Measurements from ENCODE around the gene CDC42SE2.

Gene CDC42SE2

GRCh38 chr5:131281133-131281867 is 17.4 kb downstream of the CDC42SE2 start:
- TF ChIP-seq MAX (IDR thresholded peaks at IDR 0.05; ENCODE audit: low read depth, low read length) = no peak
- TF ChIP-seq POLR2A (IDR thresholded peaks at IDR 0.05; ENCODE audit: extremely low read depth, insufficient read length) = no peak
- TF ChIP-seq CTCF (IDR thresholded peaks at IDR 0.05; ENCODE audit: low read depth, low read length) = no peak
- TF ChIP-seq MYC (IDR thresholded peaks at IDR 0.05; ENCODE audit: low read depth, low read length) = no peak
- no peak for DNase-seq (ENCODE audit: low read depth)
- no peak overlapping the region for H3K4me3 ChIP-seq (ENCODE audit: low read depth, low read length)

GRCh38 chr5:131281868-131282234 is 18.0 kb downstream of the CDC42SE2 start:
- TF ChIP-seq MAX (IDR thresholded peaks at IDR 0.05; ENCODE audit: low read depth, low read length) (no peak), MYC (IDR thresholded peaks at IDR 0.05; ENCODE audit: low read depth, low read length) (no peak), POLR2A (IDR thresholded peaks at IDR 0.05; ENCODE audit: extremely low read depth, insufficient read length) (no peak), CTCF (IDR thresholded peaks at IDR 0.05; ENCODE audit: low read depth, low read length) (no peak)
- no peak for DNase-seq (ENCODE audit: low read depth)
- H3K4me3 ChIP-seq (ENCODE audit: low read depth, low read length) = no peak overlapping the region

- no peak for DNase-seq (ENCODE audit: low read depth)
- H3K4me3 ChIP-seq (ENCODE audit: low read depth, low read length) = no peak overlapping the region
- TF ChIP-seq MAX (IDR thresholded peaks at IDR 0.05; ENCODE audit: low read depth, low read length) (no peak), POLR2A (IDR thresholded peaks at IDR 0.05; ENCODE audit: extremely low read depth, insufficient read length) (no peak), CTCF (IDR thresholded peaks at IDR 0.05; ENCODE audit: low read depth, low read length) (no peak), MYC (IDR thresholded peaks at IDR 0.05; ENCODE audit: low read depth, low read length) (no peak)
These were observed 18.4 kb downstream of the CDC42SE2 start for GRCh38 chr5:131282235-131282634.

GRCh38 chr5:131285703-131286399 is 22.0 kb downstream of the CDC42SE2 start:
- no peak for DNase-seq (ENCODE audit: low read depth)
- H3K4me3 ChIP-seq (ENCODE audit: low read depth, low read length) = no peak overlapping the region
- no peak for TF ChIP-seq POLR2A (IDR thresholded peaks at IDR 0.05; ENCODE audit: extremely low read depth, insufficient read length)
- TF ChIP-seq CTCF (IDR thresholded peaks at IDR 0.05; ENCODE audit: low read depth, low read length) = no peak
- no peak for TF ChIP-seq MYC (IDR thresholded peaks at IDR 0.05; ENCODE audit: low read depth, low read length)
- no peak for TF ChIP-seq MAX (IDR thresholded peaks at IDR 0.05; ENCODE audit: low read depth, low read length)

- no peak for DNase-seq (ENCODE audit: low read depth)
- H3K4me3 ChIP-seq (ENCODE audit: low read depth, low read length) = no peak overlapping the region
- no peak for TF ChIP-seq MAX (IDR thresholded peaks at IDR 0.05; ENCODE audit: low read depth, low read length)
- TF ChIP-seq CTCF (IDR thresholded peaks at IDR 0.05; ENCODE audit: low read depth, low read length) = no peak
- TF ChIP-seq MYC (IDR thresholded peaks at IDR 0.05; ENCODE audit: low read depth, low read length) = no peak
- TF ChIP-seq POLR2A (IDR thresholded peaks at IDR 0.05; ENCODE audit: extremely low read depth, insufficient read length) = no peak
These were observed 22.5 kb downstream of the CDC42SE2 start for GRCh38 chr5:131286400-131286715.

Measured in NB4 (cell line).